HepG2 (cell line): Measurements from ENCODE around the gene ABHD17A. TPM values are rescaled to one million over a fixed set of nuclear protein-coding genes. Genes with fewer than 3 reads are reported as not detected.

Experiments used
- BATF2 ChIP-seq: sonication (generic); formaldehyde crosslinking; IDR thresholded peaks from 2 replicates; pipeline ENCODE4 v1.8.0; 2022; ENCODE audit warnings: mild to moderate bottlenecking, missing genetic modification reagents, moderate library complexity
- CBX2 ChIP-seq, 2 experiments: fragments of 200-600 bp in 1 of 2; sonication (generic); formaldehyde crosslinking in 1 of 2; IDR thresholded peaks; 2 replicates each; pipeline versions ENCODE4 v1.7.0 to v1.8.1; 2018 to 2022; ENCODE audit warnings: low read depth in 2 of 2, low read length in 1 of 2, mild to moderate bottlenecking in 1 of 2, missing genetic modification reagents in 1 of 2
- CREB3 ChIP-seq: sonication (generic); formaldehyde crosslinking; IDR thresholded peaks from 2 replicates; pipeline ENCODE4 v1.5.0; 2020; ENCODE audit warnings: missing genetic modification reagents
- CTCF ChIP-seq: sonication (generic); formaldehyde crosslinking; IDR thresholded peaks from 2 replicates; pipeline ENCODE4 v1.5.0; 2020; ENCODE audit warnings: mild to moderate bottlenecking, missing genetic modification reagents, moderate library complexity
- HOXD1 ChIP-seq: sonication (generic); formaldehyde crosslinking; IDR thresholded peaks from 2 replicates; pipeline ENCODE4 v1.5.0; 2020; ENCODE audit warnings: missing genetic modification reagents
- MAFK ChIP-seq, 2 experiments: IDR thresholded peaks in 1 of 2; conservative IDR thresholded peaks in 1 of 2; 2 replicates each; pipeline ENCODE4 v1.6.1; 2011; ENCODE audit warnings: improper control_type of control experiment in 2 of 2, low read length in 2 of 2
- MBD4 ChIP-seq: IDR thresholded peaks from 2 replicates; pipeline ENCODE4 v1.6.1; 2012; ENCODE audit warnings: low read length, inconsistent platforms, borderline replicate concordance
- PBX2 ChIP-seq: IDR thresholded peaks from 2 replicates; pipeline ENCODE4 v1.6.1; 2016; ENCODE audit warnings: control low read depth
- REST ChIP-seq, 2 experiments: IDR thresholded peaks; 2 replicates each; pipeline ENCODE4 v1.6.1; 2011 to 2012; ENCODE audit warnings: low read length in 2 of 2, borderline replicate concordance in 1 of 2, low read depth in 1 of 2, mild to moderate bottlenecking in 1 of 2, moderate library complexity in 1 of 2
- RNF219 ChIP-seq: sonication (generic); formaldehyde crosslinking; IDR thresholded peaks from 2 replicates; pipeline ENCODE4 v1.5.0; 2020; ENCODE audit warnings: mild to moderate bottlenecking, missing genetic modification reagents
- SALL1 ChIP-seq: sonication (generic); formaldehyde crosslinking; IDR thresholded peaks from 2 replicates; pipeline ENCODE4 v1.8.0; 2022; ENCODE audit warnings: mild to moderate bottlenecking, missing genetic modification reagents
- TARDBP ChIP-seq: sonication (generic); formaldehyde crosslinking; IDR thresholded peaks from 2 replicates; pipeline ENCODE4 v1.8.0; 2022; ENCODE audit warnings: mild to moderate bottlenecking, missing genetic modification reagents
- ZC3H4 ChIP-seq: sonication (generic); formaldehyde crosslinking; IDR thresholded peaks from 2 replicates; pipeline ENCODE4 v1.4.0; 2020; ENCODE audit warnings: missing genetic modification reagents, borderline replicate concordance
- ZFP1 ChIP-seq: IDR thresholded peaks from 2 replicates; pipeline ENCODE4 v1.6.1; 2016
- ZFP82 ChIP-seq: sonication (generic); formaldehyde crosslinking; IDR thresholded peaks from 2 replicates; pipeline ENCODE4 v1.5.1; 2020; ENCODE audit warnings: mild to moderate bottlenecking, missing genetic modification reagents, borderline replicate concordance
- ZNF256 ChIP-seq: sonication (generic); formaldehyde crosslinking; conservative IDR thresholded peaks from 2 replicates; pipeline ENCODE4 v1.4.0; 2020; ENCODE audit warnings: missing genetic modification reagents
- ZNF292 ChIP-seq: sonication (generic); formaldehyde crosslinking; IDR thresholded peaks from 2 replicates; pipeline ENCODE4 v1.8.1; 2022; ENCODE audit warnings: mild to moderate bottlenecking, low read depth, missing genetic modification reagents, borderline replicate concordance
- ZNF446 ChIP-seq: sonication (generic); formaldehyde crosslinking; IDR thresholded peaks from 2 replicates; pipeline ENCODE4 v1.5.0; 2020; ENCODE audit warnings: mild to moderate bottlenecking, missing genetic modification reagents
- polyA plus RNA-seq, 8 experiments: library from polyadenylated mRNA; depleted of rRNA in 3 of 8; stranded (reverse) in 7 of 8; unstranded in 1 of 8; fragments of >200 nt; fragmentation: Illumina TruSeq in 4 of 8; extraction: Trizol in 4 of 8; gene quantifications; 2 replicates each; pipeline versions ENCODE4 v1.2.1 to v1.2.3, GENCODE V29; 2011 to 2016; ENCODE audit warnings: low read depth in 4 of 8, missing spikeins in 1 of 8, mixed read lengths in 1 of 8; ENCODE audit not compliant: insufficient read depth in 1 of 8
- total RNA-seq, 5 experiments: library from RNA; depleted of rRNA; stranded (reverse); fragments of >200 nt; fragmentation: Illumina TruSeq; extraction: Trizol; gene quantifications; 2 replicates each; pipeline ENCODE4 v1.2.3, GENCODE V29; 2016; ENCODE audit warnings: low read depth in 1 of 5

The ABHD17A gene
- total and polyA plus RNA-seq, 2 of the 13 experiments (the other 11 are each of a cell fraction or from before 2014, with no cell fraction given), result 27.7 to 40.8 TPM

- TF ChIP-seq RNF219 (CRISPR knock-in tag) (no peak), TARDBP (CRISPR knock-in tag) (peak; percentile 61; the same call in 1 of the 2 replicates), ZNF446 (no peak), PBX2 (CRISPR knock-in tag) (no peak), MAFK (conservative IDR thresholded peaks at IDR 0.05 in 1 of 2, IDR thresholded peaks at IDR 0.05 in 1 of 2; ENCODE audit: low read length in 2 of 2) (no peak), ZFP82 (CRISPR knock-in tag) (no peak), CTCF (no peak), ZFP1 (CRISPR knock-in tag) (no peak), MBD4 (no peak), ZNF292 (CRISPR knock-in tag) (no peak), REST (IDR thresholded peaks at IDR 0.05; ENCODE audit: borderline replicate concordance in 1 of 2, low read depth in 1 of 2, low read length in 2 of 2) (no peak), BATF2 (no peak), SALL1 (CRISPR knock-in tag) (no peak; the same call in 1 of the 2 replicates), HOXD1 (CRISPR knock-in tag) (no peak), CBX2 (IDR thresholded peaks at IDR 0.05; ENCODE audit: low read depth, low read length) (no peak), CBX2 (CRISPR knock-in tag; IDR thresholded peaks at IDR 0.05; ENCODE audit: low read depth) (no peak), ZC3H4 (CRISPR knock-in tag) (no peak), ZNF256 (CRISPR knock-in tag) (no peak), CREB3 (CRISPR knock-in tag) (no peak)
Measured at GRCh38 chr19:1839658-1840540, 45.4 kb downstream of the ABHD17A start (continued).
